Panc1 (cell line): ENCODE results near the gene SRSF9.

Source experiments
- CTCF ChIP-seq: fragments of 450-650 bp; IDR thresholded peaks from 2 replicates; pipeline ENCODE4 v1.5.1; 2017; ENCODE audit warnings: mild to moderate bottlenecking
- POLR2AphosphoS5 ChIP-seq: IDR thresholded peaks from 2 replicates; pipeline ENCODE4 v1.6.1; 2012; ENCODE audit warnings: mild to moderate bottlenecking, low read depth, low read length, moderate library complexity
- REST ChIP-seq, 2 experiments: IDR thresholded peaks; 2 replicates each; pipeline ENCODE4 v1.6.1; 2011 to 2012; ENCODE audit warnings: low read depth in 2 of 2, control low read depth in 1 of 2, low read length in 1 of 2, mild to moderate bottlenecking in 1 of 2, moderate library complexity in 1 of 2; ENCODE audit not compliant: insufficient read depth in 1 of 2
- SIN3A ChIP-seq: IDR thresholded peaks from 2 replicates; pipeline ENCODE4 v1.6.1; 2012; ENCODE audit warnings: low read depth, mild to moderate bottlenecking, low read length, moderate library complexity, borderline replicate concordance; ENCODE audit not compliant: insufficient read depth
- TCF7L2 ChIP-seq: IDR thresholded peaks from 2 replicates; pipeline ENCODE4 v1.6.1; 2011; ENCODE audit warnings: mild to moderate bottlenecking, low read depth, low read length, inconsistent platforms

GRCh38 chr12:120467439-120467838 is 2.1 kb downstream of the SRSF9 start:
- TF ChIP-seq CTCF (no peak), REST (IDR thresholded peaks at IDR 0.05; ENCODE audit: insufficient read depth in 1 of 2, low read depth in 2 of 2, low read length in 1 of 2) (no peak), POLR2AphosphoS5 (no peak), SIN3A (no peak), TCF7L2 (no peak)
